Stimulated activated CD8-positive, alpha-beta memory T cell treated with anti-CD3 and anti-CD28 coated beads, Interleukin-4, amount 100 ng/mL, for 24 hours (primary cell): Measurements from ENCODE around the gene UBE2D1.
A peak's percentile ranks its signal among the peaks of the same experiment; 100 is the strongest.

Experiments used
- DNase-seq: peaks from one replicate; pipeline ENCODE4 v3.0.0-alpha.2; 2020; ENCODE audit warnings: low read depth

Gene UBE2D1

GRCh38 chr10:58334817-58335305, at the start of gene UBE2D1:
Gene UBE2D1, plus strand, starts transcription at chr10:58335006. Its CDS starts 196 bp downstream, at chr10:58335202.
- DNase-seq = peak; percentile 84

GRCh38 chr10:58291538-58292174, 43.1 kb upstream of the UBE2D1 start:
- no peak for DNase-seq

- DNase-seq = no peak
These were observed 40.8 kb upstream of the UBE2D1 start for GRCh38 chr10:58293989-58294388.

- DNase-seq = peak; percentile 38
These were observed 35.2 kb upstream of the UBE2D1 start for GRCh38 chr10:58299580-58299979.

DNA sequence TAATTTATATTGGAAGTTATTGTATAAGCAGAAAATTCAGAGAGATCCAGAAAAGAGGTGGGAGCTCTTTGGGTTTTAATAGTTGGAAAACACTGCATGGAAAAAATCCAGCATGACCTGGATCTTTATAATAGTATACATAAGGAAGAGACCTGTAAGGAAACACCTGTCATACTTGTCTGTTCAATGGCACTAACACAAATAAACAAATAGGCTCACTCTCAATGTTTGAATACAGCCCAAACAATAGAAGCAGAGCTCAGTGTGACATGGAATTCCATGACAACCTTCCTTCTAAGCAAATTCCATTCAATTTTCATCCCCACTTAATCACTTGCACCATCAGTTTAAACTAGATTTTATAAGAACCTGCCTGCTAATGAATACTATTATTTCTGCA, 34.1 kb upstream of the UBE2D1 start:
- no peak for DNase-seq

DNA sequence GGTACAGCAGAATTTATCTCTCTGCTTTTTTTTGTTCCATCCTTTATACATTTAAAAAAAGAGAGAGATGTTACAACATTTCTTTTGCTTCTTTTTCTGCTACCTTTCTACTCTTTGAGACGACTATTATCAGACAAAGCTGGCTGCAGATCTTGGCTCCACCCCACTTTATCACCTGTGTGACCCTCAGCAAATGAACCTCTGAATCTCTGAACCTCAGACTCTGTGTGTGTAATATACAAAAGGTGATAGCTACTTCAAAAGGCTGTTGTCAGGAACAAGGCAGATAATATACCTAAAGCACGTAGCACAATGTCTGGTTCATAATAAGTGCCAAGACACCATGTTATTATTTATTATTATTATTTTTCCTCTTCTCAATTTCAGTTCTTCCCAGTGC, 32.6 kb upstream of the UBE2D1 start:
- DNase-seq = no peak

DNA sequence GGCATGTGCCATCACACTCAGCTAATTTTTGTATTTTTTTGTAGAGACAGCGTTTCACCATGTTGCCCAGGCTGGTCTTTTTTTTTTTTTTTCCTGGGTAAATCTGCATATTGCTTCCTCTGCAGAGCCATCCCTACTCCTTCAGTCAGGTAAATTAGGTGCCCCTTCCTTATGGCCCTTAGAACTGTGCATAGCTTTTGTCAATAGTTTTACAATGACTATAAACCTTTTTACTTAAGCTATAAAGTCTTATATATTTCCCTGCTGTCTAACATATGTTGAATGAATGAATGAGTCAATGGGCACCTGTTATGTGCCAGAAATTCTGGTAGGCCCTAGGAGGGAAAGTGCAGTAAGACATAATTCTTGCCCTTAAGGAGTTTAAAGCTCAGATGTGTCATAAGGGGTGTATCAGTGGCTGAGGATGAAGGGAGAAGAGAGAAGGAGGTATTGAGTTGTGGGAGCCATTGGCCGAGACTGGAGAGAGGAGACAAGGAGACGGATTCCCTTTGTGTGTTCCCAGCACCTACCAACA, 30.6 kb upstream of the UBE2D1 start:
- no peak for DNase-seq

DNA sequence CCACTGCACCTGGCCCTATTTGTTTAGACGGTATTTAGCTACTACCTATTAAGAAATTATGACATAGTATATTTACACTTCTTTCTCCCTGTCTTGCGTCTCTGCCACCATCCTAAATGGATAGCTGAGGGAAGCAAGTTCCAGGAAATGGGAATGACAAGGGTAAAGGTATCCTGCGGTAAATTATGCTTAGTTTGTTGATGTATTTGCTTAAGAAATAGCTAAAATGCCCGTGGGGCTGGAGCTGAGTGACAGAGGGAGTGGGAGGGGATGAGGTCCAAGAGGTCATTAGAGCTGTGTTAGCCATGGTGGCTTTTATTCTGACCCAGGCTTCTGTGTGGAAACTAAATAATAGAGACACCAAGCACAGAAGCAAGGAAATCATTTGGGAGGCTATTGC, 29.0 kb upstream of the UBE2D1 start:
- no peak for DNase-seq

- no peak for DNase-seq
These were observed 27.1 kb upstream of the UBE2D1 start for GRCh38 chr10:58307676-58308075.

DNA sequence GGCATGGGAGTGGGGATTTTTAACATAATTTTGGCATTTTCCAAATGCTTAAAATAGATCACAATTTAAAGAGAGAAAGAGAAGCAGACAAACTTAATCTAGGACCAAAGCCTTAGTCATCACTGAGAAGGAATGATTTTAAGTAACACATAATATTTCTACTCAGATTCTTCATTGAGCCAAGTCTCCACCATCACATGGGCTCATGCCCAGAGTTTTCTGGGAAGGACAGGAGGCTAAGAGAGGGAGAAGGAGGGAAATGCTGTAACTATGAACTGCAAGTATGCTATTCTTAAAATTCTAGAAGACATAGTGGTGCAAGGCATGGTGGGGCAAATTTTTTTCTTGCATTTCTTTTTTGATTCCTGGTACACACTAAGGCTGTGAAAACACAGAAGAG, 23.8 kb upstream of the UBE2D1 start:
- DNase-seq = no peak

DNA sequence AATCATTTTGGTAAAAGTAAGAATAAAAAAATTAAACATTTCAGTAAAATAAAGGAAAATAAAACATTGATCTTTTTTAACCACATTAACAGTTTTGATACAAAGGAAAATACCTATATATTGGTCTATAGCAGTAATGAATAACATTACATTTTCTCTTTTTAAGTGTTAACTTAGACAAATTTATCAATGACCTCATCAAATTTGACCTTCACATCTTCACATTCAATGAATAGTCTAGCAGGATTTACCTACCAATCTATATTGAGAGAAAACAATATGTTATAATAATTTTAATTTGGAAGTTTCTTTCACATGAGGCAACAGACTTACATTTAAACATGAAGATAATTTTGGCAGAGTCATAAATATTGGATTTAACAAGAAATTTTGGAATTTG, 17.9 kb upstream of the UBE2D1 start:
- DNase-seq = no peak

GRCh38 chr10:58318346-58318745, 16.5 kb upstream of the UBE2D1 start:
- DNase-seq = no peak

DNA sequence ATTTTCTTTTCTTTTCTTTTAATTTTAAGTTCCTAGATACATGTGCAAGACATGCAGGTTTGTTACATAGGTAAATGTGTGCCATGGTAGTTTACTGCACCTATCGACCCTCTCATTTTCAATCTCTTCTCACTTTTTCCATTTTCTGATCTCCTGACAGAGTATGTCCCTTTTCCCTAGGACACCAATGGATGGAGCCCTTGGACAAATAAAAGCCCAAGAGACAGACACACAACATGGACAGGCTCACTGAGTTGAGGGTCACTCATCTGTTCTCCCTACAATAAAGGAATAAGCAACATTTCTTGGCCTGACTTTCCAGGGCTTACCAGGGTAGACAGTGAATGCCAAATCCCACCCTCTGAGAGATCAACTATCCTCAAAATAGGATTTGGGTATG, 15.2 kb upstream of the UBE2D1 start:
- DNase-seq = no peak

DNA sequence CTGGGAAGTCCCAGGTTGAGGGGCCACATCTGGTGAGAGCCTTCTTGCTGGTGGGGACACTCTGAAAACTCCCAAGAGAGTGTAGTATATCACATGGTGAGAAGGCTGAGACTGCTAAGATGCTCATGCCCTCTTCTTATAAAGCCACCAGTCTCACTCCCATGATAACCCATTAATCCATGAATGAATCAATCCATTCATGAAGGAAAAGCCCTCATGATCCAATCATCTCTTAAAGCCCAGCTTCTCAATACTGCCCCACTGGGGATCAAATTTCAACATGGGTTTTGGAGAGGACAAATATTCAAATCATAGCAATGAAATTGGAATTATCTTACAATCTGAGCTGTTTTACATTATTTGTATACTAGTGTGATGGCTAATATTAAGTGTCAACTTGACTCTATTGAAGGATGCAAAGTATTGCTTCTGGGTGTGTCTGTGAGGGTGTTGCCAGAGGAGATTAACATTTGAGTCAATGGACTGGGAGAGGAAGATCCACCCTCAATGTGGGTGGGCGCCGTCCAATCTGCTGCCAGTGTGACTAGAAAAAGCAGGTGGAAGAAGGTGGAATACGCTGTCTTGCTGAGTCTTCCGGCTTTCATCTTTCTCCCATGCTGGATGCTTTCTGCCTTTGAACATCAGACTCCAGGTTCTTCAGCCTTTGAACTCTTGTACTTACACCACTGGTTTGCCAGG, 14.3 kb upstream of the UBE2D1 start:
- DNase-seq = no peak

- DNase-seq = no peak
These were observed 12.6 kb upstream of the UBE2D1 start for GRCh38 chr10:58322072-58322834.

DNA sequence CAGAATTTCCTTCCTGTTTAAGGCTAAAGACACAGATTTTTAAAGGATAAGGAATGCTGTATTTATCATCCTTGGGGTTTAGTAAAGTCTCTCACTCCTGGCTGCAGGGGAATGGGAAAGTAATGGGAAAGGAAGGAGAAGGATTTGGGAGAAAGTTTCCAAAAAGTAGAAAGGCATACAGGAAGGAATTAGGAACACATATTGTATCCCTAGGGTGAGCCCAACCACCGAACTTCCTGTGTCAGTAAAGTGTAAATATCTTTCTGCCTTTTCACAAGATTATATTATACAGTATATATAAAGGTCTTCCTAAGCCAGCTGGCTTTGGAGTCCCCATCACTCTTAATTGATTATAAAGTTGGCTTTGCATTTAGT, 12.0 kb upstream of the UBE2D1 start:
- DNase-seq = no peak

DNA sequence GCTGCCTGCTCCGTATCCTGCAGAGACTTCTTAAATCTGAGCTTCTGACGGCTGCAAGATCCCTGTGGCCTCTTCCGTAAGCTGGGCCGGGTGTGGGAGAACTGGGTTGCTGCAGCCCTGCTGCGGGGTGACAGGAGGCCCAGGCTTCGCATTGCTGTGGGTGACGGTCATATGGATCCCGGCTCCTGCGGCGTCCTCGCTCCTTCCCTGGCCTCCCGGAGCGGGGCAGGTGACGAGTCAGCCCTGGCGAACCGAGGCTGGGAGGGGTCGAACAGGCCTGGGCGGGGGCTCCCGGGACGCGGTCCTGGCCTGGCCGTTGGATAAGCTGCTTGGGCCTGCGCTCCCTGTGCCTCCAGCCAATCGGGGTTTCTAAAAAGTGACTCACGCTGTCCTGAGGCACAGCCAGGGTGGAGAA, 7.8 kb upstream of the UBE2D1 start:
- no peak for DNase-seq

- no peak for DNase-seq
These were observed 6.6 kb upstream of the UBE2D1 start for GRCh38 chr10:58328233-58328632.

DNA sequence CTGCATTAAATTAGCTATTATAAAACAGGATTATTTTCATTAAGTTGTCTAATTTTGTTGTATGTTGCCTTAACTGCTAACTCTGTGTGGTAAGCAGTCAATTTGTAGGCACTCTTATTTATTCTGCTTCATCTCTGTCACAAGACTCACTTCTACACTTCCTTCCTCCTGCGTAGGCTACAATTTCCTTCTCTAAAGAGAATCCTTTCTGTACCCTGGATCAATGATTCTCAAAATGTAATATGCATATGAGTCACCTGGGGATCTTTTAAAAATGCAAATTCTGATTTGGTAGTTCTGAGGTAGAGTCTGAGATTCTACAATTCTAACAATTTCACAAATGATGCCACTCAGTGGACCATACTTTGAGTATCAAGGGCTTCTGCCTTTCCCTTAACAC, 4.4 kb upstream of the UBE2D1 start:
- no peak for DNase-seq

GRCh38 chr10:58331646-58332045, 3.2 kb upstream of the UBE2D1 start:
- DNase-seq = no peak

GRCh38 chr10:58335306-58336005, 650 bp downstream of the UBE2D1 start:
- no peak for DNase-seq

GRCh38 chr10:58336242-58336641, 1.4 kb downstream of the UBE2D1 start:
- no peak for DNase-seq
